ENCODE data around the gene AP4E1.
A peak's percentile ranks its signal among the peaks of the same experiment; 100 is the strongest.
"Not testable (repeated sequence)": the region's sequence is repeated elsewhere in the genome, so short reads cannot be mapped to it uniquely, and the experiment has no call there.

Gene AP4E1

DNA sequence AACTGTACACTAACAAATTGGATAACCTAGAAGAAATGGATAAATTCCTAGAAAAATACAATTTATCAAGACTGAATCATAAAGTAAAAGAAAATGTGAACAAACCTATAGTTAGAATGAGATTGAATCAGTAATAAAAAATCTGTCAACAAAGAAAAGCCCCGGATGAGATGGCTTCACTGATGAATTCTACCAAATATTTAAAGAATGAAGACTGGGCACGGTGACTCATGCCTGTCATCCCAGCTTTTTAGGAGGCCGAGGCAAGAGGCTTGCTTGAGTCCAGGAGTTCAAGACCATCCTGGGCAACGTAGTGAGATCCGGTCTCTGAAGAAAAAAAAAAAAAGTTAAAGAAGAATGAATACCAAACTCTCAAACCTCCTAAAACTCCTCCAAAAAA lies 17.7 kb upstream of the AP4E1 start:
- DNase-seq = no peak

GRCh38 chr15:50891159-50891558 lies 17.3 kb upstream of the AP4E1 start:
- no peak for DNase-seq

DNA sequence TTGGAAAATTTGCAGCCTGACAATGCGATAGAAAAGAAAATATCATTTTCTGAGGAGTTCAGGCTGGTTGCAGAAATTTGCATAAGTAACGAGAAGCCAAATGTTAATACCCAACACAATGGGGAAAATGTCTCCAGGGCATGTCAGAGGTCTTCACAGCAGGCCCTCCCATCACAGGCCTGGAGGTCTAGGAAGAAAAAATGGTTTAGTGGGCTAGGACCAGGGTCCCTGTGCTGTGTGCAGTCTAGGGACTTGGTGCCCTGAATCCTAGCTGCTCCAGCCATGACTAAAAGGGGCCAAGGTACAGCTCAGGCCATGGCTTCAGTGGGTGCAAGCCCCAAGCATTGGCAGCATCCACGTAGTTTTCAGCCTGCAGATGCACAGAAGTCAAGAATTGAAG lies 14.5 kb upstream of the AP4E1 start:
- no peak for DNase-seq

GRCh38 chr15:50901390-50901789 lies 7.1 kb upstream of the AP4E1 start:
- DNase-seq = not testable (repeated sequence)

GRCh38 chr15:50904211-50904610 lies 4.3 kb upstream of the AP4E1 start:
- DNase-seq = no peak

DNA sequence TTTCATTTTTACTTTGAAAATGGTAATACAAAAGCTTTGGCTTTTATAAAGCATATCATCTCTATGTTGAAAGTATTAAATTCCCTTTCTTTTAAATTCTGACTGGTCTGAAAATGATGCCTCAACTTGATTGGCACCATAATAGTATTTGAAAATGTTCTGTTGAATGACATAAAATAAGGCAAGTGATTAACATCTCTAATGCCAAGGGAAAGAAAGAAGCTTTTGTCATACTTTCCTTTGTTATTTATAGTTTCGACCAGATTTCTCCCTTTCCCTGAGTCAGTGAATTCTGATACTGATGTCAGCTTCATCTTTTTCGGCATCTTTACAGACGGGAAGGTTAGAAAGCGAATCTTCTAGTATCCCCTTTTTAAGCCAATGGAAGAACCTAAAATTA lies 3.4 kb upstream of the AP4E1 start:
- DNase-seq = no peak

DNA sequence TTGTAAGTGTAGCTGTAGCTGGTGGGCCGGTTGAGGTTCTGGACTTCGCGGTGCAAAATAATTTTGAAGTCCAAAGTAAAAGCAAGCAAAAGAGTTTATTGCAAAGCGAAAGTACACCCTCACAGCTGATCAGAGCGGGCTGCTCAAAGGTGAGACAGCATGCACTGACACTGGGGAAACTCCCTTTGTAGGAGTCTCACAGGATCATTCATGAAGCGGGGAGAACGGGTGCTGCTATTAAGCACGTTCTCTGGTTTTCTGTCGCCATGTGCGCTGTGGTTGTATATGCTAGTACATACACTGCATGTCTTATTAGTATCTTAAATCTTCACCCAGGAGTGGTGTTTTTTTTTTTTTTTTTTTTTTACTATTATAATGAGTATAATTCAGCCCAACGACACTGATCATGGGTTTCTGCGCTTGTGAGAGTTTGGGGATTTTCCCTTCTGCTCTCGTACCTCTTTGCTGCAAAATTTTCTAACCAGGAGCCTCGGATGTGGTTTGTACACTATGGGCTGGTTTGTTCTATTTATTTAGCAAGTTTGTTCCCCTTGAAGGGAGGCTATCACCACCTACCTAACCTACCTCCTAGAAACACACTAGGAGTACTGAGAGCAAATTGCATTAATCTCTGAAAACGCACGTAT lies 1.4 kb upstream of the AP4E1 start:
- peak in 1 of 2 experiments; percentile 3 for DNase-seq

DNA sequence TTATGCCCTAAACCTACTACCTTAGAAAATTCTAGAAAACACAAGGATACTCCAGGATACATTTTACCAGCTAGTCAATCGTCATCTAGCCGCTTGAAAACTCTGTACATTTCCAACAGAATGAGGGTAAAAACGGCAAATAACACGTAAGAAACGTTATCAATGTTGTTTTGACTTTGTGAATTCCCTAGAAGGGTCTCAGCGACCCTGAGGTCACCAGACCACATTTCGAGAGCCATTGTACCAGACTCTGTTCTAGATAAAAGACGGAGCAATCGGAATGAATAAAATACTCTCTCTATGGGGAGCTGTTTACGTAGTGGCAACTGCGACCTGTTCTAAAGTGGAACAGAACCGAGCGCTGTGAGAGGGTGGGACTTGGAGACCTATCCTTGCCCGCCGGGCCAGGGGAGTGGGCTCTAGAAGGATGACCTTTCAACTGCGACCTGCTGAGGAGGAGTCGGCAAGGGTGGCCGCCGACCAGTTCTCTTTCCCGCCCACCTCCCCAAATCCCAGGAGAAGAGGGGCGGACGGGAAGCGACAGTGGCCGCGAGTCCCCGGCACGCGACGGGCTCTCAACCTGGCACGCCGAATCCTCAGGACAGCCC lies 778 bp upstream of the AP4E1 start:
- peak; percentile 31 to 64 for DNase-seq

DNA sequence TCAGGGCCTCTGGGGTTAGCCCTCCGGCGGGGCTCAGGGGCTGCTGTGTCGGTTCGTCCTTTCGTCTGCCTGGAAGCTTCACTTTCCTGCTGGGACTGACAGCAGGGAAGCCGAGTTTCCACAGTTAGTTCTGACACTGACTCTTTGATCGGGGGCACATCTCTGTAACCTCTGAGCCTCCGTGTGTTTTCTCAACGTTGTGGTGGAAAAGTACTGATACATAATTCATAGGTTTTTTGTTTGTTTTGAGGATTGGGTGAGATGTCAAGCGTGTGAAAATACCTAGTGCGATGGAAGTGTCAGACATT lies 481 bp downstream of the AP4E1 start:
- peak; percentile 50 to 51 for DNase-seq

GRCh38 chr15:50910426-50910795 lies 1.9 kb downstream of the AP4E1 start:
- DNase-seq = not testable (repeated sequence)

GRCh38 chr15:50911001-50911400 lies 2.5 kb downstream of the AP4E1 start:
- no peak for DNase-seq

DNA sequence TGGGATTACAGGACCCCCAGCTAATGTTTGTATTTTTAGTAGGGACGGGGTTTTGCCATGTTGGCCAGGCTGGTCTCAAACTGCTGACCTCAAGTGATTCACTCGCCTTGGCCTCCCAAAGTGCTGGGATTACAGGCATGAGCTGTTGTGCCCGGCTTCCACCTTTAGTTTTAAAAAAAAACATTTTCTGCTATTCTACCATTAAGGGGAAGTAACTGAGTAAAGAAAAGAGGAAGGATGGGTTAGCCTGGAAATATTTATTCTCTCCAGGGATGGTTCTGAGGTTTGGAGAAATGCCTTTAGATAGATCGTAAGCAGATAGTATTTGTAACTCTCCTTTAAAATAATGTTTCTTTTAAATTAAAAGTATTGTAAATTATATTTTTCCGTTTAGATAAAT lies 3.1 kb downstream of the AP4E1 start:
- peak in 1 of 2 experiments; percentile 22 for DNase-seq

DNA sequence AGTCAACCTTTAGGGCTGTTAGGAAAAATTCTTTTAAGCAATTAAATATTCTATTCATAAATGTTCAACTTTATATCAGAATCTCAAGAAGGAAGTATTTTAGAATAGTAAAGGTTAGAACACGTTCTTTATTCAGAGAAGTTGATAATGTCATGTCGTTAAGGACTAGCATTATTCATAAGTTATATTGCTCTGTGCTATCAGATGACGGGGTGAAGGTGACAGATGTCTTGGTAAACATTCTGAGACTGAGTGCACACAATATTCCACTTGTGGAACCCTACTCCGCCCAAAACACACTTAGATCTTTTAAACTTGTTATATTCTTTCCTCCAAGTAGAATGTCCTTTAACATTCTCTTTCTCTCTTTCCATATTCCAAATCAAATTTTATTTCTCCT lies 7.9 kb downstream of the AP4E1 start:
- no peak for DNase-seq

DNA sequence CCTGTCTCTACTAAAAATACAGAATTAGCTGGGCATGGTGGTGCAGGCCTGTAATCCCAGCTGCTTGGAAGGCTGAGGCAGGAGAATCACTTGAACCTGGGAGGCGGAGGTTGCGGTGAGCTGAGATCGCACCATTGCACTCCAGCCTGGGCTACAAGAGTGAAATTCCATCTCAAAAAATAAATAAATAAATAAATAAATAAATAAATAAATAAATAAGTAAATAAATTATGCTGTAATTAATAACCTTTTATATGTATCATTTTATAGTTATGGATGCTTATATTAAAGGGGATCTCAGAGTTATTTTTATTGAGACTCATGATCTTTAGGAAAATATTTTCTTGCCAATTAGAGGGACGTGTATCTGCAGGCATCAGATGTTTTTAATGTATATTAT lies 10.9 kb downstream of the AP4E1 start:
- not testable (repeated sequence) for DNase-seq

DNA sequence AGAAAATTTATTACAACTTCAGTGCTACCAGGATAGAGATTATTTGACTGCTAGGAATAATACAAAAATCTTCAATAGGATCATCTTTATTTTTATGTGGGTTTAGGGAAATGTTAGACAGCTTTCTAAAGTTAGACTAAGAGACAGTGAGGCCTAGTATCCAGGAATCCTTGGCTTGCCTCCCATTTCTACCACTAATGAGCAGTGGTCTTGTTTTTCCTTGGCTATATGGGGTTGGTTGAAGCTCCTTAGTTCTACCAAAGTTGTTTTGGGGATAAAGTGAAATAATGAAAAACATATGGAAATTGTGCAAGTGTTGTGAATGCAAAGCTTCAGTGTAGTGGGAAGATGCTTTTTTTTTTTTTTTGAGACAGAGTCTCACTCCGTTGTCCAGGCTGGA lies 16.8 kb downstream of the AP4E1 start:
- no peak for DNase-seq

DNA sequence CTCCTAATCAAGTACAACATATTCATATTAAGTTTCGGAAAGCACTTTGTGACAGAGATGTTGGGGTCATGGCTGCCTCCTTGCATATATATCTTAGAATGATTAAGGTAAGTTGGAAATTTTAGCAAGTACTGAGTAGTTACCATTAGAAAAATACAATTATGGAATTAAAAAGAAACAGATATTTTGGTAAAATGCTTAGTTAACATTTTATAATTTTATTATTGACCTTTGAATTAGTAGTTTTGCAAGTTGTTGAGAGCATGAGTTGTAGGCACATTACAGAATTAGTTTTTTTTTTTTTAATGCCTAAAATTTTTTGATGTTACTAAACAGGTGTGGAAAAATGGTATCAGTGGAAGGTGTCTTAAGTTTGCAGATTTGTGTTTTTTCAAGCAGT lies 20.6 kb downstream of the AP4E1 start:
- DNase-seq = no peak

DNA sequence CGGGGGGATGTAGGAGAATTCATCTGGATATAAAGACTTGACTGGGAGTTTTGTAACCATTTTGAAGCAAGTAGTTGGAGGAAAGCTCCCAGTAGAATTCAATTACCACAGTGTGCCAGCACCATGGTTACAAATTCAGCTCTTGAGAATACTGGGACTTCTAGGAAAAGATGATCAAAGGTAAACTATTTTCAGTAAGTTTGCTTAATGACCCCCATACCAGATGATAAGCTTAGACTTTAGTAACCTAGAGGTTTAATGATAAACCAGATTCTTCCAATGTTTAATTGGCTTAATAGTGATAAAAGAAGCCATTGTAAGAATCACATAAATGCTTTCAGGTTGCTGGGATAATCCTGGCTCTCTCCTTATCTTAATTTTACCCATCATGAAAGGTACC lies 22.3 kb downstream of the AP4E1 start:
- no peak for DNase-seq

DNA sequence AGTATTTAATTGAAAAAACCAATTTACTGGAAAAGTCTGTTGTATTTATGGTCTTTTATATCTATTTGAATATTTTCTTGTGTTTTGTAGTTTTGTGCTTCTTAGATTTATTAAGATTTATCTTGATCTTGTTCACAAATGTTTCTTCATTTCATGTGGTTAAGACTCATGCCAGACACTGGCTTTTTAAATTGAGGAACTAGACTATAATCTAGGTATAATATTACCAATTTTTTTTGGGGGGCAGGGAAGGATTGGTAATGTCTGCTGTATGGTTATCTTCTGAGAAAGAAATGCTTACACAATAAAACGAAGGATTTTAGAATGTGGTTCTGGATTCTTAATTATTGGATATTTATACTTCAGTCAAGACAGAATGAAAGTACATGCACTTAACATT lies 24.9 kb downstream of the AP4E1 start:
- DNase-seq = no peak

GRCh38 chr15:50938525-50938924 lies 30.0 kb downstream of the AP4E1 start:
- DNase-seq = no peak

- no peak for DNase-seq
Measured at GRCh38 chr15:50939911-50940310, 31.4 kb downstream of the AP4E1 start.

- DNase-seq = no peak
Measured at GRCh38 chr15:50940506-50940905, 32.0 kb downstream of the AP4E1 start.

- DNase-seq = no peak
Measured at GRCh38 chr15:50943638-50944037, 35.2 kb downstream of the AP4E1 start.

- DNase-seq = no peak
Measured at GRCh38 chr15:50944672-50945071, 36.2 kb downstream of the AP4E1 start.

- DNase-seq = no peak
Measured at GRCh38 chr15:50945725-50946124, 37.2 kb downstream of the AP4E1 start.

- not testable (repeated sequence) for DNase-seq
Measured at GRCh38 chr15:50950745-50951144, 42.3 kb downstream of the AP4E1 start.

All from NCI-H526 (cell line).